OCI-M2 (cell line): ENCODE results near the gene ACO2.
"Not testable (repeated sequence)": the region's sequence is repeated elsewhere in the genome, so short reads cannot be mapped to it uniquely, and the experiment has no call there.

Source experiments
- DNase-seq: peaks from one replicate; lab custom pipeline; 2025; ENCODE audit not compliant: unreplicated experiment; lab: John Stamatoyannopoulos, UW

The ACO2 gene

GRCh38 chr22:41563051-41563711 is 94.3 kb downstream of the ACO2 start:
- no peak for DNase-seq

- no peak for DNase-seq
These were observed 95.6 kb downstream of the ACO2 start for GRCh38 chr22:41564563-41564962.

DNA sequence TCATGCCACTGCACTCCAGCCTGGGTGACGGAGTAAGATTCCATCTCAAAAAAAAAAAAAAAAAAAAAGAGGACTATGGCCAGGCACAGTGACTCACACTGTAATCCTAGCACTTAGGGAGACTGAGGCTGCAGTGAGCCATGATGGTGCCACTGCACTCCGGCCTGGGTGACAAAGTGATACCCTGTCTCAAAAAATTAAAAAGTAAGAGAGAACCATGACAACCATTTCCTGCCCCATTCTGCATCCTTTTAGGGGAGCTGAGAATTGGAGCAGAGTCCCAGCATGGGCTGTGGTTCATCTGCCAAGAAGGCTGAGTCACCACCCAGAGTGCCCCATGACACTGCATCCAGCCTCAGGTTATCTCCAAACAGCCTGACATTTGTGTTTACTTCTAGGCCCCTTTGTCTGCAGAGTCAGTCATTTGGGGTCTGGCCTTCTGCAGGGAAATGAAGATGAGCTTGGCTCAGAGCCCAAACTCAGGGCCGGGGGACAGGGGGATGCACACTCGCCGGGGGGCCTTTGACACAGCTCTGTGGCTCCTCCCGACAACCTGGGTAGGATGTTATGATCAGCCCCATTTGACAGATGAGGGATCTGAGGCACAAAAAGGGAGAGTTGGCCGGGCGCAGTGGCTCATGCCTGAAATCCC is 96.6 kb downstream of the ACO2 start:
- DNase-seq = no peak

DNA sequence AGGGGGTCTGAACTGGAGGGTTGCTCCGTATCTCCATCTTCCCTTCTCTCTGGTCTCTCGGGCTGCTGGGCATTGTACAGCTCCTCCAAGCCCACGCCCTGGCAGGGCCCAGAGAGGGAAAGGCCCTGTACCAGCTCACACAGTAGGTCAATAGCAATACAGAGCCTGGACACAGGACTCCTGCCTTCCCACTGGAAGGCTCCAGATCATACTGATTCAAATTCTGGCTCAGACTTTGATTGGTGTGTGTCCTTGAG is 98.5 kb downstream of the ACO2 start:
- no peak for DNase-seq

GRCh38 chr22:41568811-41569210 is 99.9 kb downstream of the ACO2 start:
- DNase-seq = no peak

GRCh38 chr22:41570221-41570620 is 101.3 kb downstream of the ACO2 start:
- no peak for DNase-seq

GRCh38 chr22:41571786-41572185 is 102.9 kb downstream of the ACO2 start:
- DNase-seq = no peak

GRCh38 chr22:41572305-41572704 is 103.4 kb downstream of the ACO2 start:
- not testable (repeated sequence) for DNase-seq

DNA sequence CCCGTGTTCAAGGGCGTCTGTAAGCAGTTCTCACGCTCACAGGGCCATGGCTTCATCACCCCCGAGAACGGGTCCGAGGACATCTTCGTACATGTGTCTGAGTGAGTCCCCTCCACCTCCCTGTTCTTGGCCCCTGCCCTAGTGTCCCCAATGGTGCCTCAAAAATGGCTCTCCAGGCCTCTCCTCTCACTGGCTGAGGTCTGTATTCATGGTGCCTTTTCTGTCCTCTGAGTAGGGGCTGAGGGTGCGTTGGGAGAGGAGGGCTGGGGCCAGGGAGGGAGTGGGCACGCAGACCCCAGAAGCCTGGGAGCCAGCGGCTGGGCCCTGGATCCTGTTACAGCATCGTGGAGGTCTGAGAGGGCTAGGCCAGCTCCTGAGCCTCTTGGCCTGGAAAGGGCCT is 104.8 kb downstream of the ACO2 start:
- no peak for DNase-seq

GRCh38 chr22:41574847-41575381 is 106.0 kb downstream of the ACO2 start:
- DNase-seq = no peak

DNA sequence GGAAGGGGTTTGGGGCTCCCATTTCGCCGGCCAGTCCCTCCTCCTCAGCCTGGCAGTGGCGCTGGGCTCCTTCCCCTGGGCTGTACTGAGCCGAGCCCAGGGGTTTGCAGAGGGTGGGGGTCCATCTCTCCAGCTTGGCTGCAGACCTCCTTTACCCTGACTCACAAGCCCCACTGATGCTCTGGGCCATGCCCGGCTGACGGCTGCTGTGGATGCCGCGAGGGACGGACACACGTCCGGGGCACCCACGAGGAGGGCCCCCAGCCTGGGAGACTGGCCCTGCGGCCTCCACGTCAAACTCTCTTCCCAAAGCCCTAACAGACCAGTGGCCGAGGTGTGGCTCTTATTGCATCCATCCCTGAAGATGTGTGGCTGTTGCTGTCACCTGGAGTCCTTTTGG is 106.6 kb downstream of the ACO2 start:
- DNase-seq = no peak

- no peak for DNase-seq
These were observed 108.0 kb downstream of the ACO2 start for GRCh38 chr22:41576877-41577276.

DNA sequence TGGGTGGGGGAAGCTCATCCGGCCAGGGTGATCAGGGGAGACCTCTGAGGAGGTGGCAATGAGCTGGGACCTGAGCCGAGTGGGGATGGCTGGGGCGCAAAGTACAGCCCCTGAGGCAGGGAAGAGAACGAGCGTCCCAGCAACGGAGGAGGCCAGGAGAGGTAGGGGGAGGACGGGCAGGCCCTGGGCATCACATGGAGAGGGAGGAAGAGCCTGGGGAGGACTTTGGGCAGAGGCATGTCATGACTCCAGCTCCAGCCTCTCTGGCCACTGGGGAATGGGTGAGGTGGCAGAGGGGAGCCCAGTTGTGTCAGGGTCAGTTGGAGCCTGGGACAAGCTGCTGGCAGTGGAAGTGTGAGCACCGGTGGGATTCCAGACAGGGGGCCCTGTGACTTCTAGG is 109.2 kb downstream of the ACO2 start:
- no peak for DNase-seq
